DMS 273 (cell line): Measurements from ENCODE around the gene NMS.

ENCODE experiments used
- DNase-seq: peaks from one replicate; lab custom pipeline; 2025; ENCODE audit not compliant: unreplicated experiment; lab: John Stamatoyannopoulos, UW

The NMS gene

GRCh38 chr2:100484390-100484789, 14.1 kb downstream of the NMS start:
- DNase-seq = no peak

- no peak for DNase-seq
Observed at GRCh38 chr2:100485396-100485795, 15.1 kb downstream of the NMS start.

GRCh38 chr2:100494712-100495111, 24.4 kb downstream of the NMS start:
- peak; percentile 5 for DNase-seq

GRCh38 chr2:100502782-100503181, 32.5 kb downstream of the NMS start:
- DNase-seq = no peak

- DNase-seq = no peak
Observed at GRCh38 chr2:100504542-100504941, 34.3 kb downstream of the NMS start.

GRCh38 chr2:100509066-100509465, 38.8 kb downstream of the NMS start:
- no peak for DNase-seq

GRCh38 chr2:100513650-100514049, 43.4 kb downstream of the NMS start:
- DNase-seq = no peak

- no peak for DNase-seq
Observed at GRCh38 chr2:100517556-100517955, 47.3 kb downstream of the NMS start.

- no peak for DNase-seq
Observed at GRCh38 chr2:100518801-100519200, 48.5 kb downstream of the NMS start.

GRCh38 chr2:100520224-100520623, 49.9 kb downstream of the NMS start:
- no peak for DNase-seq

GRCh38 chr2:100522430-100522829, 52.1 kb downstream of the NMS start:
- DNase-seq = no peak

GRCh38 chr2:100524331-100524730, 54.0 kb downstream of the NMS start:
- no peak for DNase-seq

- no peak for DNase-seq
Observed at GRCh38 chr2:100526868-100527267, 56.6 kb downstream of the NMS start.

- no peak for DNase-seq
Observed at GRCh38 chr2:100527440-100528015, 57.2 kb downstream of the NMS start.

- DNase-seq = no peak
Observed at GRCh38 chr2:100529176-100529575, 58.9 kb downstream of the NMS start.

GRCh38 chr2:100529900-100530299, 59.6 kb downstream of the NMS start:
- no peak for DNase-seq
